Right lobe of liver (tissue), 4 donors: ENCODE data around the gene RPL27.

Experiments
- POLR2A ChIP-seq: fragments of 450-650 bp; IDR thresholded peaks from one replicate; pipeline ENCODE4 v1.6.1; 2017; ENCODE audit warnings: antibody characterized with exemption, mild to moderate bottlenecking
- TF ChIP-seq, protein P1 (sequence below), 4 donors: fragments of 200-600 bp in 3 of 4; fragments of 450-650 bp in 1 of 4; IDR thresholded peaks; one replicate each; pipeline versions ENCODE4 v1.5.1 to v1.8.0; 2016 to 2022; ENCODE audit warnings: antibody characterized with exemption in 4 of 4, mild to moderate bottlenecking in 2 of 4
- donor health status: DM: no; HTN: no; CAD: no.
- donor health status: DM: no; HTN: no; CAD: no.
- donor health status: DM: no; HTN: yes; CAD: no.

DNA sequence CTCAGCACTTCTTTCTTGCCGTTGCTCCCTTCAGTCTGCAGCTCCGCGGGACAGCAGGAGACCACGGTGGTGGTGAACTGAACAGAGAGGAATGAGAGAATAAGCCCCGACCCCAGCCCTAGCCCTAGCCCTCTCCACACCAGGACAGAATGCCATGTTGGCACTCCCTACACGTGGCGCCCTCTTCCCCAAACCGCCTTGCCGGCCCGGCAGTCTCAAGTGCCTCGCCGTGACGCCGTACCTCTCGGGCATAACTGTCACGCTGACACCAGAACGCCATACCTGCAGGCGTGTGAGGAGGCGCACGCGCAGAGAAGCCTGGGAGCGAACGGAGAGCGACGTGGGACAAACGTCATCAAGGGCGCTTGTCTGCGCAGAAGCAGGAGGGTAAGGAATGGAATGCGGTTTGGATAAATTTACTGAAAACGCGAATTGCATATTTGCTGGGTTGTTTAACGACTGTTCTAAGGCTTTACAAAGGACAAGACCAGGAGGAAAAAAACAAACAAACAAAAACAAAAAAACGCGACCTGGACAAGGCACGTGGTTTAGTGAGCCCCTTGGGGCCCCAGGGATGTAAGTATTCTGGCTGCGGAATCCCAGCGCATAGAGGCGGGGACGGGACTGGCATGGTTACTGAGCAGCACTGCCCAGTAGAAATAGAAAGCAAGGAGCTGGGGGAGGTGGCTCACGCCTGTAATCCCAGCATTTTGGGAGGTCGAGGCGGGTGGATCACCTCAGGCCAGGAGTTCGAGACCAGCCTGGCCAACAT, 33.9 kb upstream of the RPL27 start, which contains the start of gene AARSD1:
- TF ChIP-seq, protein P1, sequence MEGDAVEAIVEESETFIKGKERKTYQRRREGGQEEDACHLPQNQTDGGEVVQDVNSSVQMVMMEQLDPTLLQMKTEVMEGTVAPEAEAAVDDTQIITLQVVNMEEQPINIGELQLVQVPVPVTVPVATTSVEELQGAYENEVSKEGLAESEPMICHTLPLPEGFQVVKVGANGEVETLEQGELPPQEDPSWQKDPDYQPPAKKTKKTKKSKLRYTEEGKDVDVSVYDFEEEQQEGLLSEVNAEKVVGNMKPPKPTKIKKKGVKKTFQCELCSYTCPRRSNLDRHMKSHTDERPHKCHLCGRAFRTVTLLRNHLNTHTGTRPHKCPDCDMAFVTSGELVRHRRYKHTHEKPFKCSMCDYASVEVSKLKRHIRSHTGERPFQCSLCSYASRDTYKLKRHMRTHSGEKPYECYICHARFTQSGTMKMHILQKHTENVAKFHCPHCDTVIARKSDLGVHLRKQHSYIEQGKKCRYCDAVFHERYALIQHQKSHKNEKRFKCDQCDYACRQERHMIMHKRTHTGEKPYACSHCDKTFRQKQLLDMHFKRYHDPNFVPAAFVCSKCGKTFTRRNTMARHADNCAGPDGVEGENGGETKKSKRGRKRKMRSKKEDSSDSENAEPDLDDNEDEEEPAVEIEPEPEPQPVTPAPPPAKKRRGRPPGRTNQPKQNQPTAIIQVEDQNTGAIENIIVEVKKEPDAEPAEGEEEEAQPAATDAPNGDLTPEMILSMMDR (IDR thresholded peaks at IDR 0.05): no peak
- peak; percentile 43 for TF ChIP-seq POLR2A
